Activated T-cell treated with anti-CD3 and anti-CD28 coated beads for 1 hour (primary cell): ENCODE data around the gene TRHDE.

Experiments
- DNase-seq: peaks from one replicate; pipeline ENCODE4 v3.0.0-alpha.2; 2020; ENCODE audit warnings: low read depth

The TRHDE gene

DNA sequence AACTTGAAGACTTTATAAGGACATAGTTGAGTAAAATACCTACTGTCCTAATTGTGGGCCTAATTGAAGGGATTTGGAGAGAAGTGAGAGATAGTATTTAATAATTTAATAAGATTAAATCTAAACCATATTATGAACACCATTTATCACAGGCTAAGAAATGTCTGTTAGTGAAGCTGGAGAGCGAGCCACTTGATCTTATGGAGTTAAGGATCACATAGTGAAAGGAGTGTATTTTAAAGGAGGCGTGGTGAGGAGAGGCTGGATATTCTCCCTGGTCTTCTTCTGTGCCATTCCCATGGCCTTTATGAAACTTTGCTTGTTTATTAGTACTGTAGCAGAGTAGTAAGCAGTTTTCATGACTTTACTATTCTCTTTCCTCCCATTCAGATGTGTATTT lies 172.4 kb downstream of the TRHDE start:
- no peak for DNase-seq

DNA sequence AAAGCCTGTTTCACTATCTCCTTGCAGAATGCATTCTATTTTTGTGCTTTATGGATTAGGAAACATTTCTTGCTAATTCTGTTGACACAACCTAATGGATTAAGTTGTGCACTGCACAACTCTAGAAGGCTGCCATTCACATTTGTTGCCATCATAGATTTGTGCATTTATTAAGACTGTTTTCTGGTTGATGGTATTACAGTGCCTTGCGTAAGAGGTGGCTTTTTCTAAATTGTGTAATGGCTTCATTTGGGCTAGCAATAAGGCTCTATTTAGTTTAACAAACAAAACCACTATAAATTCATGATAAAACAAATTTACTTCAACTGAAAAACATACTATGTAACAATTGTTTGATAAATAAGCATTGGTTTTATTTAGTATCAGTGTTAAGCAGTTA lies 175.9 kb downstream of the TRHDE start:
- DNase-seq = no peak

DNA sequence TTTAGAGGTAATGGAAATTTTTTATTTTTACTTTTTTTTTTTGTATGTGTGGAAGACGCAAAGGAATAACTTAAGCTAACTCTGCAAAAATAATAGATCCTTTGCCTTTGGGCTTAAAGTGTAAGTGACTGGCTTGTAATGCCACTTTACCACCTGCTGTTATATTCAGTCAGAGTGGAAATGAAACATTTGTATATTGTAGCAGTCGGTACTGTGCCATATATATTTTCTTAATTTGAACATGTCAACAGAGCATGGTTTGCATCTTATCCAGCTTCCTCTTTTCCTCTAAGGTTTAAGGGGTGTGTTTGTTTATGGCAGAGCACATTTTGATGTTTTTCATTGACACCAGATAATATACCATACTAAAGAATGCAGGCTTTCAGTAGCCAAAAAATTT lies 176.6 kb downstream of the TRHDE start:
- no peak for DNase-seq

DNA sequence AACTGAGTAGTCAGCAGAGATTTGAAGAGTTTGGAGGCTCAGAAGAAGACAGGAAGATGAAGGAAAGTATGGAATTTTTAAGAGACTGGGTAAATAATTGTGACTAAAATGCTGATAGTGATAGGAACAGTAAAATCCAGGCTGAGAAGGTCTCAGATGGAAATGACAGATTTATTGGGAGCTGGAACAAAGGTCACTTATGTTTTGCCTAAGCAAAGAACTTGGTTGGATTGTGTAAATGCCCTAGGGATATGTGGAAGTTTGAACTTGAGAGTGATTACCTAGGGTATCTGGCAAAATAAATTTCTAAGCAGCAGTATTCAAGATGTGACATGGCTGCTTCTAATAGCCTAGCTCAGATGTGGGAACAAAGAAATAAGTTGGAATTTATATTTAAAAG lies 180.9 kb downstream of the TRHDE start:
- DNase-seq = no peak

DNA sequence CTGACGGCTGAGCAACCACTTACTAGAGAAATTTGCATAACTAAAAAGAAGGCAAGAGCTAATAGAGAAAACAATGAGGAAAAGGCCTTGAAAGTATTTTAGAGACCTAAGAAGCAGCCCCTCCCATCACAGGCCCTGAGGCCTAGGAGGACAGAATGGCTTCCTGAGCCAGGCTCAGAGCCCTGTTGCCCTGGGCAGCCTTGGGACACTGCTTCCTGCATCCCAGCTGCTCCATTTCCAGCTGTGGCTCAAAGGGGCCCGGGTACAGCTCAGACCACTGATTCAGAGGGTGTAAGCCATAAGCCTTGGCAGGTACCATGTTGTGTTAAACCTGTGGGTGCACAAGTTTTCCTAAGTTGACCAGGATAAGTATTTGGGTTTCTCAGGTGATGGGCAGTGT lies 181.4 kb downstream of the TRHDE start:
- no peak for DNase-seq

DNA sequence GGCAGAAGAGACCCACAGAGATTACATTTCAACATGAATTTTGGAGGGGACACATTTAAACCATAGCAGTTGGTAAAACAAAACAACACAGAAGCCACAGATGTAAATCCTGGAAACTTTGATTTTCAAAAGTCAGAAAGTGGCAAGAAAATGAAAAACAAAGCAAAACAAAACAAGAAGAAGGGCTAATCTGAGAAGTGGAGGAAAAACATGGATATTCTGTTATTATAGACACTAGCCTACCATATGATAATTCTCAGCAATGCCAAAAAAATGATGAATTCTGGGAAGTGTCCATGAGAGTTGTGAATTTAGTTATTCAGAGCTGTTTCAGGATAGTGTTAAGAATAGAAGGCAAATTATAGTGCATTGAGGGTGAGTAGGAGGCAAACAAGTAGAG lies 192.3 kb downstream of the TRHDE start:
- no peak for DNase-seq

DNA sequence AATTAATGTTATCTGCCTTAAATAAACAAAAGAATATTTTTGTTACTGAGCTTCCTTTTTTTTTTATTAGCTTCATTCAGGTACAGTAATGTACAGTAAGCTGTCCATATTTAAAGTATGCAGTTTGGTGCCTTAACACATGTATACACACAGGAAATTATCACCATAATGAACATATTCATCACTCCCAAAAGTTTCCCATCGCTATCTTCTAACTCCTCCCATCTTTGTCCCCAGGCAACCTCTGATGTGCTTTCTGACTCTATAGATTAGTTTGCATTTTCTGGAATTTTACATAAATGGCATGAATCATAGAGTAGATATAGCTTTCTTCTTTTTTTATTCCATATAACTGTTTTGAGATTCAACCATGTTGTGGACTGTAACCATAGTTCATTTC lies 193.0 kb downstream of the TRHDE start:
- DNase-seq = no peak

DNA sequence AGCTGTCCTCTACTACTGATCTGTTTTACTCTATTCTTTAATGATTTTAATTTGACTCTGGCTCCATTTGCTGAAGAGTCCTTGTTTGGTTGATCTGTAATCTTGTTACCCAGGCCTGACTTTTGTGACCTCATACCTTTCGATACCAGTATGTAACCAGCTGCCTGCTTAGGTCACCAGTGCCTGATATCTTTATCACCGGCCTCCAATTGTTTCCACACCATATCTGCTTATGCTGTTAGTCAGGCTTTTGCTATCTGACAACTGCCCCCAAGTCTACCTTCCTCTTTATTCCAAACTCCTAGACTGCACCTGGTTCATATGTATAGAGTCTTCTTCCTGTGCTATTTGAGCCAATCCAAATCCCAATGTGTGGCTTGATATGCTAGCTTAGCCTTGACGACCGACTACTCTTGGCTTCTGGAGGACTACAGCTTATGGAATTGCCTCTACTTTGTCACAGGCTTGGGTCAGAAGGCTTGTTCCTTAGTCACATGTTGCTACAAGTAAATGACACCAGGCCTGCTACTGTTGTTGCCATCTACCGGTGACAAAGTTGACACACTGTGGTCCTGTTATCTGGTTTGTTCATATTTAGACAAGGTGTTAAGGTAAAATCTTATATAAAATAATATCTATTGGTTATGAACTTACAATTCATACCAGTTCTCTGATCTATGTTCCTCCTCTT lies 193.9 kb downstream of the TRHDE start:
- DNase-seq = no peak

DNA sequence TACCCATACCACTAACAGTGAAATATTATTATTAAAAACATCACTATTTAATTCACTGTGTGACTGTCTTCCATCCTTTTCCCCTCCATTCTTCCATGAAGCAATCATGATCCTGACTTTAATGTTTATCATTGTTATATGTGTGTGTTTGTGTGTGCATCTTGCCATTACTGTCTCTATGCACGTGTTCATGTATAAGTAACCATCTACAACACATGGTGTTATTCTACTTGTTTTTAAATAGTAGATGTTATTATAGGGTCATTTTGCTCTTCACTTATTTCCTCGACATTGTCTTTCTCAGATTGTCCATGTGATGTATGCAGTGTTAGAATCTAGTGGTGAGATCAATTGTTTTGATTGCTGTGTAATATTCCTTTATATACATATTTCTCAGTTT lies 195.8 kb downstream of the TRHDE start:
- no peak for DNase-seq

DNA sequence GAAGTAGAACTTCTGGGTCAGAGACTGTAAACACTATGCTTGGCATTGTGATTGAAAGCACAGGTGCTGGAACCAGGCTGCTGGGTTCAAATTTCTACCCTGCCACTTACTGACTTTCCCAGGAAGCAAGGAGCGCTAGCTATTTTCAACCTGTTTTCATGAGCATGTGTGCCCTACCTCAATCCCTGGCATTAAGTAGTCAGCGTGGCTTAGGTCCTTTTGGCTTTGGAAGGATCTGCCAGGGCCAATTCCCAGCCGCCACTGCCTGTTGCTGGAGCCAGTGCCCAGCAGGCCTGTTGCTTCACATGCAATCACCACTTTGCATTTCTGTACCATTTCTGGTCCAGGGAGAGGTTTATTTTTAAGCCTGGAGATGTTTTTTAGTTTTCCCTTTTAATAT lies 196.3 kb downstream of the TRHDE start:
- no peak for DNase-seq

DNA sequence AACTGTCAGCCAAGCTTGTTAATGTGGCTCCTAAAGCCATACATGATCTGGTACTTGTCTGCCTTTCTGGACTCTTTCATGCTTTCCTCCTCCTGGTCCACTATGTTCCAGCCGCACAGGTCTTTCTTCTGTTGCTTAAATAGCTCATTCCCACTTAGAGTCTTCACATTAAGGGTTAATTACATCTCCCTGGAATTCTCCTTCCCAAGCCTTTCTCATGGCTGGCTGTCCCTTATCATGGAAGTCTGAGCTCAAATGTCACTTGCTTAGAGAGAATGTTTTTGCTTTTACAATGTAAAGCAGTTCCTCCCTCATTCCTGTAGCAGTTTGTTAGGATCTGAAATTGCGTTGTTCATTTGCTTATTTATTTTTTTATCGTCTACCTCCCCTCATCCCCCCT lies 199.6 kb downstream of the TRHDE start:
- DNase-seq = no peak

DNA sequence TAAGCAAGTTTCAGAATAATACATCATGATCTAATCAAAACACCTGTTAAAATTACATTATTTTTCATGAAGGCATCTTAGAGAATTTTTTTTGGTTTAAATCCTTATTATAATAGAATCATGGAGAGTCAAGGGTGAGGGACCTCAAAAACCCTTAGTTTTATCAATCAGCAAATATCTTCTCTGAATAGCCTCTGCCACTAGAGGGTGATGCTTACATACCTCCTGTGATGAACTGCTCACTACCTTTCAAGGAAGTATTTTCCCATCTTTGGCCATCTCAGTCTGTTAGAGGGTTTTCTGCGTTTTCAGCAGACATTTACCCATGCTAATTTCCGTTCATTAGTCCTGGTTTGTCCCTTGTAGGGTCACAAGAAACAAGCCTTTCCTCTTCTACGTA lies 200.2 kb downstream of the TRHDE start:
- DNase-seq = no peak

DNA sequence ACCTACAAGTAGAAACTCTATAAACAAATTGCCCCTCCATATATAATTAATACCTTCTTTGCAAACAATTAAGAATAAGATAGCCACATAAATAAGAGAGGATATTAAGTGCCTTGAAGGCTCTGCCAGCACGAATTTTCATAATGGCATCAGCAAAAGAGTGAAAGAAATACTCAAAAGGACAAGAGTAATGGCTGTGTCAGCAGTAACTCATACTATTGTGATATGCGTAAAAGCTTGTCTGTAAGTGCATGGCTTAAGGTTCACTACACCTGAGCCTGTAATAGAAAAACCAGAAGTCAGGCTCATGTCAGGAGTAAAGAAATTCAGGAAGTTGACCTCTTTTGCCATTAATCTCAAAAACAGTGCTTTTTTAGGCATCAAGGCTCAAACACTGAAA lies 204.1 kb downstream of the TRHDE start:
- DNase-seq = no peak

DNA sequence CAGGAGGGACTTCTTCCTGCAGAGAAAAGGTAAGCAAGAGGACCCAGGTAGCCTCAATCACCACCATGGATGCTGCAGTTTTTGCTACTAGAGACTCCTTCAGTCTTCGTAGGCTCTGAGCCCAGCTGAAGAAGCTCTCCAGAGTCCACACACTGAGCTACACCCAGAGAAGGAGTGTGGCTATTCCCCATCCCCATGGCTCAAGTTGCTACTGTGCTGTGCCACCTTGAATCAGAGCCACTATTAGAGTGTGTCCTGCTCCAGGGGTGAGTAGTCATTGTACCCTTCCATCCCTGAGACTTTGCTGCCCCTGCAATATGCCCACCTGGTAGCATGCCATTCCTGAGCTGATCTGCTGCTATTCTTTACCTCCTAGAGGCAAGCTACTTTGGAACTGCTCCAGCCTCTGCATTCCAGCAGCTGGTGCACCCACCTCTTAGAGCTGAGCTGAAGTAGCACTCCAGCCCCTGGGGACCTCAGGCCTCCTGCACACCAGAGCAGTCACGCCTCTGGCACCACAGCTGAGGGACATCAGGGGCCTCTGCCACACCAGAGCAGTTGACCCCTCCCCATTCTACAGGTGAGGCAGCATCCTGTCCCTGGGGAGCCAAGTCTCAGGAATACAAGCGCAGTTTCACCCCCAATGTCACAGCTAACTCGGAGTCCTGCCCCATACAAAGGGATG lies 213.0 kb downstream of the TRHDE start:
- no peak for DNase-seq

DNA sequence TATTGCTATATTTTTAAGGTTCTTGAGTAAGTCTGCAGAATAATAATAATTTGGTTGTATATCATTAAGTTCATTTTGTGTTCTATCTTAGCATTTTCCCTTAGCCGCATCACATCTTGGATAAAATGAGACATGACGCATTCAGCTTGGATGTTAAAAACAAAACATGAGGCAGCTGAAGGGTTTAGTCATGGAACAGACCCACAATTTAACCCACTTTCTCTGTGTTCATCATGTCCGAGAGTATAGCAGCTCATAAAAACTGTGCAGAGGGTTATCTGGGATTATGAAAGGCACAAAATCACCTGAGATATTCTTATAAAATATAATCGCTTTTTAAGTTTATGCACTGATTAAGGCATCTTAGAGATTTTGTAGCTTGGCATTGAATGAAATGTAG lies 219.3 kb downstream of the TRHDE start:
- DNase-seq = no peak

DNA sequence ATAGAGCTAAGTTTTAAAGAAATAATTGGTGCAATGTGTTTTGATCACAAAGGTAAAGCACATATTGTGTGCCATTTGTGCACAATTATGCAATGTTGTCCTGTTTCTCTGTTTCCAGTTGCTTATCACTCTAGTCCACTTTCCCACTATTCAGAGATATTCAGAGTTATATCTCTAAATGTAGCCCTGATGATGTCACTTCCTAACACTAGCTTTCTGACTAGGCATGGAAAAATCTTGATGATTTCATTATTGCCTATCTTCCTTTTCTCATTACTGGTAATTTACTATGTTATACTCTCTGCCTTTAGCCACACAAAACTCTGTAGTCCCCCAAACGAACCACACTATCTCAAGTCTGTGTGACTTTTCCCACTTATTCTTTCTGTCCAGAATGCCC lies 221.2 kb downstream of the TRHDE start:
- DNase-seq = no peak

DNA sequence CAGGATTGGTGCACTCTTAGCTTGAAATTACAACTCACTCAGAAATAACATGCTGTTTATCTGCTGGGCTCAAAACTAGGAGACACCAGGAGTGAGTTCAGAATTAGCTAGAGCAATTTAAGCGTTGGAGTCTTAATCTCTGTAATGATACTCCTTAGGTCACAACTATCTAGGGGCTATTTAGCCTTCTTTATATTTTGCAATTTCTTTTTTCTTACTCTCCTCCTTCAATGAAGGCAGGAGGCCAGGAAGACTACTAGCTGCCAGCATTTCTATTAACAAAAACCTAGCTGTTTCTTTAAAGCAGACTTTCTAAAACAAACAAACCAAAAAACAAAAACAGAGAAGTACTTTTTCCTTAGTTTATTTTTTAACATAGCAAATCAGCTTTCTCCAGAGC lies 226.2 kb downstream of the TRHDE start:
- DNase-seq = no peak

DNA sequence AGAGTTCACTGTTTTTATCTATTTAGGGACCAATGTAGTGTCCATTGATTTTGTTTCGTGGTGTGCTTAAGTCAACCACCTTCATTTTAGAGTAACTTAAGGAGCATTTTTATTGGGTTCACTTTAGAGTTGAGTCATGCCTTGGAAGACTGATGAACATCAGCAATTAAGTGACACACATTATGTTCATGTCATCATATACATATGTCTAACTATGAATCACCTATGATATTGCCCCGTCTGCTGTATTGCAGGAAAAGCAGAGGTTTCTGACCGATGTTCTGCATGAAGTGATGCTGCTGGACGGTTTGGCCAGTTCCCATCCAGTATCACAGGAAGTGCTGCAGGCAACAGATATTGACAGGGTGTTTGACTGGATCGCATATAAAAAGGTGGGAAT lies 227.1 kb downstream of the TRHDE start:
- no peak for DNase-seq

DNA sequence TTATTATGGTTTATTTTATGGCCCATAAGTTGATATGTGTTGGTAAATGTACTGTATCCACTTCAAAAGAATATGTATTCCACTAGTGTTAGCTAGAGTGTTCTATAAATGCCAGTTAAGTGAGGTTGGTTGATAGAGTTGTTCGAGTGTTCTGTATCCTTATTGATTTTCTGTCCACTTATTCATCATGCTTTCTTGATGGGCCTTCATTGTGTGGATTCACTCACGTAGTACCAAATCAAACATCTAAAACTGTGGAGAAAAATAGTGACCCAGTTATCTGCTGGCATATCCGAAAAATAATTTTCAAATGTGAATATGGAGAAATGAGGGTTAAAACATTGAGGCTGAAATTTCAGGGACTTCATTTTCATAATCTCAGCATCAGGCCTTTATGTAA lies 230.4 kb downstream of the TRHDE start:
- no peak for DNase-seq

DNA sequence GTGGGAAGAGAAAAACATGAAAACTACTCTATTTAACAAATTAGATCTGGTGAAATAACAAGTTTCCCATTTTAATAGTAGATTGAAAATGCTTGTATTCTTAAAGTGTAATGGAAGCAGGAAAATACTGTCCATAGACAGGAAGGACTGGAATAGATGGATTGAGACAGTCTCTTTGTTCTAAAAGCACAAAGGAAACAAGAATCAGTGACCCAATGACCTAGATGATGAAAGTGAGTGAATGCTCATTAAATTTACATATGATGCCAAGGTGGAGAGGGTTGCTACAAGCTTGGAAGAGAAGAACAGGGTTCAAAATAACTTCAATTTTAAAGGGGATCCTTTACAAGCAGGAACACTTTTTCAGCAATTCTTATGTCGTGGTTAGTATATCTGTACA lies 233.1 kb downstream of the TRHDE start:
- no peak for DNase-seq

DNA sequence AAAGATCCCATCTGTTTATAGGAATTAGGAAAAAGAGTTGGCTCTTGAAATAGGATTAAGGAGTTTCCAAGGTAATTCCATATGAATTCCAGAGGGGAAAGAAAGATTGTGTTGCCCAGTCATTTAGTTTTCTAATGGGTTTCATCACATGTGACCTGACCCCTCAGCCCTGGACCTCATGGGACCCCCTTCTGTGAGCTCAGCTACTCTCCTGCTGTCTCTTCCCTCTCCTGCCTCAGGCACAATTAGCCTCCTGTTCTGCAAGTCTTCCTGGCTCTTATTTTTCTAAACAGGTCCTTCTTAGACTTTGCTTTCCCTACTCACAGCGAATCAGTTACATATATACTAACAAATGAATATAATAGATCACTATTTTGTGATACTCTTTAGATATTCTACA lies 237.7 kb downstream of the TRHDE start:
- DNase-seq = no peak

DNA sequence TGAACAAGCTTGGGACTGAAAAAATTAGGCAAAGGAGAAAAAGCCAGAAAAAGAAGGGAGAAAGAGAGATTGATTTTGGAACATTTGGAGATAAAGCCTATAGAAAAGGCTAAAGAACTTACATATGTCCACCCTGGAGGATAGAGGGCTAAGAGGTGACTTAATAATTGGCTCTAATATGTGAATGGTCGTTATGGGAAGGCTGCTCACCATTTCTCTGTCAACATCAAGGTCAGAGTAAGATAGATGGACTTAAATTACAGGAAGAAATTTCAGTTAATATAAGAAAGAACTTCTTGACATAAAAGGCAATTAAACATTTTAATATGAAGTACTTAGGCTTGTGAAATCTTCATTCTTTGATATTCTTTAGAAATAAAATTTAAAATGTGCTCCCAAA lies 238.6 kb downstream of the TRHDE start:
- DNase-seq = no peak

DNA sequence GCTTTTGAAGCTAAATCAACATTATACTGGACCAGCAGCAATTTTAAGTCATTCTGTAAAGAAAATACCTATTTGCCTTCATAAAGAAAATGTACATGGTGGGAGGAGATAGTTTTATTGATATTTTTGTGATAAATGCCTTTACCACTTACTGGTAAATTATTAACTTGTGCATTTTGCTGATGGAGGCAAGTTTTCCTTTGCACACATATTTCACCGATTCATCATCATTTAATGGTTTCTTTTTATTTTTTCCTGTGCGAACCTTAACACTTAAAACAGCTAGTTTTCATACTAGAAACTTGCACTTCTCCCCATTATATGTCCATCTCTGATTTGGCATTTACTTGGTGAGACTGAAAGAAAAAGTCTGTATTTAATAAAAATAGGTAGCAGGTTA lies 239.3 kb downstream of the TRHDE start:
- DNase-seq = no peak

DNA sequence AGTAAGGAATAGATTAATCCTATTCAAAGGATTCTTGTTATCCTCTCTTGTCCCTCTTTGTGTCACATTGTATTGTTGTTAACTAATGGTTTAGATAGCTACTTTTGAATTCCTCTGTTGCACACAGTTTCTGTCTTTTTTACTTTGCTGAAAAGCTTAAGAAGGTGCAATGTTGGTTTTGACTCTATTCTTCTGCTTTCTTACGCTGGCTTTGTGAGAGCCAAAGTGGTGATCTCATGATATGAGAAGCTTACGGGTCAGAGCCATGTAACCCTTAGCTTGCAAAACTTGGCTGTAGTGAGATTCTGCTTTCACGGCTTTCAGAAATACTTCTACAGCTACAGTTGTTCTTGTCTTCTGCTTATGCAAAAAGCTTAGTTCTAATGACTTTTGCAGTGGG lies 239.7 kb downstream of the TRHDE start:
- DNase-seq = no peak
